GM21423 (cell line): ENCODE measurements around the gene PILRA.
"Not testable (repeated sequence)": the region's sequence is repeated elsewhere in the genome, so short reads cannot be mapped to it uniquely, and the experiment has no call there.

Experiments
- ATAC-seq: cut with Tn5 transposase; IDR thresholded peaks from one replicate; pipeline ENCODE4 v1.9.1; 2021; ENCODE audit warnings: mild to moderate bottlenecking, moderate library complexity; ENCODE audit not compliant: unreplicated experiment

PILRA gene

GRCh38 chr7:100373261-100373831 lies at the start of gene PILRA:
PILRA (plus strand) TSS chr7:100373487; CDS start chr7:100373657, 170 bp downstream.
- no peak for ATAC-seq

- not testable (repeated sequence) for ATAC-seq
Measured at GRCh38 chr7:100324194-100324593, 49.1 kb upstream of the PILRA start.

GRCh38 chr7:100325671-100326070 lies 47.6 kb upstream of the PILRA start:
- ATAC-seq: not testable (repeated sequence)

GRCh38 chr7:100326914-100327313 lies 46.4 kb upstream of the PILRA start:
- not testable (repeated sequence) for ATAC-seq

GRCh38 chr7:100335566-100336466 lies 37.5 kb upstream of the PILRA start:
- ATAC-seq: peak; percentile 92

- ATAC-seq: not testable (repeated sequence)
Measured at GRCh38 chr7:100338083-100338696, 35.1 kb upstream of the PILRA start.

GRCh38 chr7:100341286-100341685 lies 32.0 kb upstream of the PILRA start:
- ATAC-seq: not testable (repeated sequence)

- ATAC-seq: no peak
Measured at GRCh38 chr7:100342765-100343164, 30.5 kb upstream of the PILRA start.

GRCh38 chr7:100344124-100344559 lies 29.1 kb upstream of the PILRA start:
- not testable (repeated sequence) for ATAC-seq

- peak; percentile 72 for ATAC-seq
Measured at GRCh38 chr7:100344560-100345287, 28.6 kb upstream of the PILRA start.

GRCh38 chr7:100345288-100345672 lies 28.0 kb upstream of the PILRA start:
- peak; percentile 30 for ATAC-seq

GRCh38 chr7:100346921-100347320 lies 26.4 kb upstream of the PILRA start:
- no peak for ATAC-seq

GRCh38 chr7:100348805-100349204 lies 24.5 kb upstream of the PILRA start:
- no peak for ATAC-seq

- ATAC-seq: no peak
Measured at GRCh38 chr7:100349757-100350156, 23.5 kb upstream of the PILRA start.

- ATAC-seq: no peak
Measured at GRCh38 chr7:100351657-100352058, 21.6 kb upstream of the PILRA start.

- ATAC-seq: not testable (repeated sequence)
Measured at GRCh38 chr7:100352230-100352781, 21.0 kb upstream of the PILRA start.

- ATAC-seq: no peak
Measured at GRCh38 chr7:100352984-100353684, 20.2 kb upstream of the PILRA start.

- no peak for ATAC-seq
Measured at GRCh38 chr7:100353685-100354330, 19.5 kb upstream of the PILRA start.

- no peak for ATAC-seq
Measured at GRCh38 chr7:100356416-100357068, 16.7 kb upstream of the PILRA start.
